MG63 (cell line): ENCODE measurements around the gene MAP2K1. TPM values are rescaled to one million over a fixed set of nuclear protein-coding genes. Genes with fewer than 3 reads are reported as not detected.
"Not testable (repeated sequence)": the region's sequence is repeated elsewhere in the genome, so short reads cannot be mapped to it uniquely, and the experiment has no call there.

Source experiments
- DNase-seq: peaks from one replicate; pipeline ENCODE4 v3.0.0-alpha.2; 2020
- H3K27me3 ChIP-seq: fragments of 250-450 bp; sonication (Bioruptor Pico); 2 replicates; pipeline ENCODE4 v1.5.1; 2020; ENCODE audit warnings: mild to moderate bottlenecking, moderate library complexity
- H3K36me3 ChIP-seq: fragments of 250-450 bp; sonication (Bioruptor Pico); 2 replicates; pipeline ENCODE4 v1.5.1; 2020; ENCODE audit warnings: mild to moderate bottlenecking, moderate library complexity
- H3K4me3 ChIP-seq: fragments of 250-450 bp; sonication (Bioruptor Pico); 2 replicates; pipeline ENCODE4 v1.5.1; 2020; ENCODE audit warnings: mild to moderate bottlenecking, moderate library complexity
- H3K9me3 ChIP-seq: fragments of 250-450 bp; sonication (Bioruptor Pico); 2 replicates; pipeline ENCODE4 v1.5.1; 2020; ENCODE audit warnings: mild to moderate bottlenecking, moderate library complexity
- total RNA-seq: library from RNA; depleted of rRNA; stranded (reverse); fragments of >200 nt; shearing (Covaris generic); gene quantifications from 2 replicates; pipeline ENCODE4 v1.2.3, GENCODE V29; 2014; ENCODE audit warnings: low replicate concordance; rRNA removed

The MAP2K1 gene
- 14.4 and 20.0 TPM in 2 replicates for total RNA-seq

DNA sequence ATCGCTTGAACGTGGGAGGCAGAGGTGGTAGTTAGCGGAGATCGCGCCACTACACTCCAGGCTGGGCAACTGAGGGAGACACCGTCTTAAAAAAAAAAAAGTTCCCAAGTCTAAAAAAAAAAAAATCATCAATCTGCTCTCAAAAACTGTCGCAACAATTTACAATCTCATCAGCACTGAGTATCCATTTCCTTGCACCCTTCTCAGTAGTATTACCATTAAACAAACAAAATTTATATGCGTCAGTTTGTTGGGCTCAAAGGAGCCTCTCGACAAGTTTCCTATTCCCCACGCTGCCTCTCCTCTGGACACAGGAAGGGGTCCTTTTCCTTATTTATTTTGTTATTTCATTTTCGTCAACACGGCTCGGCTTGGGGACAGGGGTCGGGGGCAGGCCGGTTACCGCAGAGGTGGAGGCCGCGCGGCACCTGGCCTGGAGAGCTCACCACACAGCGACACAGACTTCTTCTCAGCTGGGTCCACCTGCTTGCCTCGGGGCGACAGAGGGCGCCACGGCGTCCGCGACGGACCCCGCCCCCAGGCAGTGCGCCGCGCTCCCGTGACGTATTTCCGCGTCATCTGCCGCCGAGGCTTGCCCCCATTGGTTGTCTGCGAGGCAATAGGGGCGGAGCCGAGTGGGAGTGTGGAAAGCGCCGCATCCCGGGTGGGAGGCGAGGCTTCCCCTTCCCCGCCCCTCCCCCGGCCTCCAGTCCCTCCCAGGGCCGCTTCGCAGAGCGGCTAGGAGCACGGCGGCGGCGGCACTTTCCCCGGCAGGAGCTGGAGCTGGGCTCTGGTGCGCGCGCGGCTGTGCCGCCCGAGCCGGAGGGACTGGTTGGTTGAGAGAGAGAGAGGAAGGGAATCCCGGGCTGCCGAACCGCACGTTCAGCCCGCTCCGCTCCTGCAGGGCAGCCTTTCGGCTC lies at the start of gene MAP2K1:
Gene MAP2K1, plus strand, starts transcription at position 709 of the 920 bp plus-strand sequence. CDS start 436 bp downstream, outside the sequence.
- H3K27me3 ChIP-seq: no peaks in the 10 kb centered on the region
- H3K4me3 ChIP-seq: peak within 1 kb of the TSS; percentile 67
- no peaks in the 10 kb centered on the region for H3K9me3 ChIP-seq
- DNase-seq: peak; percentile 98
- H3K36me3 ChIP-seq: peaks cover 28% of the 10 kb centered on the region

GRCh38 chr15:66348530-66348929 lies 38.2 kb upstream of the MAP2K1 start:
- not testable (repeated sequence) for H3K4me3 ChIP-seq, DNase-seq, H3K9me3 ChIP-seq, H3K27me3 ChIP-seq
- H3K36me3 ChIP-seq: peaks cover 49% of the 10 kb centered on the region

DNA sequence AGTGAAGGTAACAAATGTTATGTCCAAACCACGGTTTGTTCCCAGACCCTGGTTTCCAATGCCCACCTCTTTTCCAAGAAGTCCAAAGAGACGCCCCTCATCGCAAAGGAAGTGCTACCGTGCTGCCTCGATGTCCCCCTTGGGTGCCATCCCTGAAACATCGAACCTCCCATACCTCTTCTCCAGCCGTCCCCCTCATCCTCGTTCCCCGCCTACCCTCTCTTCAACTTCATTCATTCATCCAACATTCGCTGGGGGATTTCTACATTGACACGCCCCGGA lies 30.7 kb upstream of the MAP2K1 start:
- DNase-seq: no peak
- H3K9me3 ChIP-seq: no peaks in the 10 kb centered on the region

GRCh38 chr15:66356359-66357236 lies 30.1 kb upstream of the MAP2K1 start, which contains the start of gene TIPIN:
TSS of gene TIPIN (minus strand) at chr15:66356685. CDS start at chr15:66352947, 3,738 bp downstream.
- Histone ChIP-seq H3K36me3 (peaks cover 8% of the 10 kb centered on the region), H3K27me3 (no peaks in the 10 kb centered on the region), H3K9me3 (no peaks in the 10 kb centered on the region), H3K4me3 (peak within 1 kb of the TSS; percentile 98)
- DNase-seq: peak; percentile 96

More for the DNA sequence above, 30.7 kb upstream of the MAP2K1 start:
- peak overlapping the region; percentile 98 for H3K4me3 ChIP-seq
- peaks cover 11% of the 10 kb centered on the region for H3K36me3 ChIP-seq
- no peaks in the 10 kb centered on the region for H3K27me3 ChIP-seq

DNA sequence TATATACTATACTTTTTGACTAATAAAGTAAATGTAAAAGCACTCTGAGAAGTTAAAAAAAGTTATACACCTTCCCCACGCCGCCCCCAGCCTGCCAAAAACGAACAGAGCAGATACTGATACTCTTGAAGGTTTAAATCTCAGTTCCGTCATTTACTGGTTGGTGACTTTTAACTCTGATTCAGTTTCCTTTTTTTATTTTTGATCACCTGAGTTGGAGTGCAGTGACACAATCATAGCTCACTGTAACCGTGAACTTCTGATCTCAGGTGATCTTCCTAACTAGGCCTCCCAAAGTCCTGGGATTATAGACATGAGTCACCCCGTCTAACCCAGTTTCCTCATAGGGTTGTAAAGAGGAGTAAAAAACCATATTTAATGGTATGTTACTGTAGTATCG lies 27.0 kb upstream of the MAP2K1 start:
- Histone ChIP-seq H3K27me3 (no peaks in the 10 kb centered on the region), H3K9me3 (no peaks in the 10 kb centered on the region), H3K36me3 (no peaks in the 10 kb centered on the region), H3K4me3 (no peak overlapping the region)
- DNase-seq: no peak

DNA sequence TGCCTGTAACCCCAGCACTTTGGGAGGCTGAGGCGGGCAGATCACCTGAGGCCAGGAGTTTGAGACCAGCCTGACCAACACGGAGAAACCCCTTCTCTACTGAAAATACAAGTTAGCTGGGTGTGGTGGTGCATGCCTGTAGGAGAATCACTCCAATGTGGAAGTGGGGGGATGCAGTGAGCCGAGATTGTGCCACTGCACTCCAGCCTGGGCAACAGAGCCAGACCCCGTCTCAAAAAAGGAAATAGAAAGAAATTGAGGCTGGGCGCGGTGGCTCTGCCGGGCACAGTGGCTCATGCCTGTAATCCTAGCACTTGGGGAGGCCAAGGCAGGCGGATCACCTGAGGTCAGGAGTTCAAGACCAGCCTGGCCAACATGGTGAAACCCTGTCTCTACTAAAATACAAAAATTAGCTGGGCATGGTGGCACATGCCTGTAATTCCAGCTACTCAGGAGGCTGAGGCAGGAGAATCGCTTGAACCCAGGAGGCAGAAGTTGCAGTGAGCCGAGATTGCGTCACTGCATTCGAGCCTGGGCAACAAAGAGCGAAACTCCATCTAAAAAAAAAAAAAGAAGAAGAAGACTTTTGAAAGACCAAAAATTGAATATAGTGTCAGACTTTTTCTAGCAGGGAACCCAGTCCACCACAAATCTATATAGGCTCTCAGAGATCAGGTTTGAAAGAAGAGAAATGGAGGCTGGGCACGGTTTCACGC lies 24.8 kb upstream of the MAP2K1 start:
- DNase-seq, H3K36me3 ChIP-seq, H3K4me3 ChIP-seq, H3K27me3 ChIP-seq, H3K9me3 ChIP-seq: not testable (repeated sequence)

GRCh38 chr15:66362776-66363175 lies 23.9 kb upstream of the MAP2K1 start:
- Histone ChIP-seq H3K27me3 (no peaks in the 10 kb centered on the region), H3K9me3 (no peaks in the 10 kb centered on the region)
- no peak for DNase-seq

DNA sequence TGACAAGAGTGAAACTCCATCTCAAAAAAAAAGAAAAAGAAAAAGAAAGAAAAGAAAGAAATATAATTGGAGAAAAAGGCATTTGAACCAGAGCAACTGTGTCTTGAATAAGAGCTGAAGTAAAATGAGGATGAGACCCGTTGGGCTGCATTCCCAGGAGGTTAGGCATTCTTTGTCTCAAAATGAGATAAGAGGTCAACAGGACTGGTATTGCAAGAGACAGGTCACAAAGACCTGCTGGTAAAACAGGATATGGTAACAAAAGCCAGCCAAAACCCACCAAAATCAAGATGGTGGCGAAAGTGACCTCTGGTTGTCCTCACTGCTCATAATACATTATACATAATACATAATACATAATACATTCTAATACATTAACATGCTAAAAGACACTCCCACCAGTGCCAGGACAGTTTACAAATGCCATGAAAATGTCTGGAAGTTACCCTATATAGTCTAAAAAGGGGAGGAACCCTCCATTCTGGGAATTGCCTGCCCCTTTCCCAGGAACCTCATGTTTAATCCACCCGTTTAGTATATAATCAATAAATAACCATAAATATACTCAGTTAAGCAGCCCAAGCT lies 21.7 kb upstream of the MAP2K1 start:
- no peak overlapping the region for H3K4me3 ChIP-seq
- H3K9me3 ChIP-seq: no peaks in the 10 kb centered on the region
- no peak for DNase-seq
- no peaks in the 10 kb centered on the region for H3K27me3 ChIP-seq
- no peaks in the 10 kb centered on the region for H3K36me3 ChIP-seq

More at GRCh38 chr15:66362776-66363175, 23.9 kb upstream of the MAP2K1 start:
- no peaks in the 10 kb centered on the region for H3K36me3 ChIP-seq
- no peak overlapping the region for H3K4me3 ChIP-seq

GRCh38 chr15:66369773-66370651 lies 16.7 kb upstream of the MAP2K1 start:
- no peaks in the 10 kb centered on the region for H3K27me3 ChIP-seq
- no peaks in the 10 kb centered on the region for H3K36me3 ChIP-seq
- peaks cover 8% of the 10 kb centered on the region for H3K9me3 ChIP-seq
- DNase-seq: no peak
- peak overlapping the region; percentile 20 for H3K4me3 ChIP-seq

GRCh38 chr15:66374179-66374578 lies 12.5 kb upstream of the MAP2K1 start:
- peaks cover 8% of the 10 kb centered on the region for H3K9me3 ChIP-seq
- no peaks in the 10 kb centered on the region for H3K27me3 ChIP-seq
- no peak for DNase-seq
- no peak overlapping the region for H3K4me3 ChIP-seq
- no peaks in the 10 kb centered on the region for H3K36me3 ChIP-seq

- H3K27me3 ChIP-seq: no peaks in the 10 kb centered on the region
- DNase-seq: no peak
- H3K4me3 ChIP-seq: no peak overlapping the region
- H3K36me3 ChIP-seq: peaks cover 3% of the 10 kb centered on the region; the same call in 1 of the 2 replicates
- H3K9me3 ChIP-seq: peaks cover 6% of the 10 kb centered on the region
These were observed 7.8 kb upstream of the MAP2K1 start for GRCh38 chr15:66378814-66379430.

DNA sequence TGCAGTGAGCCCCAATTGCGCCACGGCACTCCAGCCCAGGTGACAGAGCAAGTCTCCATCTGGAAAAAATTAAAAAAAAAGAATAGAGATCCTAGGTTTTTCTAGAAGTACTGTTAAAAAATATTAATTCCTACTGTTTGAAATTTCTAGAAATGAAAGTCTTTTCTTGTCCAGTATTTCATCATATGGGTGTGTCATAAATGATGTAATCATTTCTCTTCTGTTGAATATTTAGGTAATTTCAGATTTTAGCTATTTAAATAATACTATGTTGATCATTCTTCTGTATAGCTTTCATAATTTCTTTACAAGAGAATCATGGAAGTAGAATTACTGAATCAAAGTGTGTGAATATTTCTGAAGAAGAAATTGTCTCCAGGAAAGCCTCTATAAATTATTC lies 5.3 kb upstream of the MAP2K1 start:
- not testable (repeated sequence) for H3K9me3 ChIP-seq, H3K36me3 ChIP-seq

GRCh38 chr15:66387163-66388042 lies 691 bp downstream of the MAP2K1 start:
- Histone ChIP-seq H3K9me3 (no peaks in the 10 kb centered on the region), H3K4me3 (peak overlapping the region; percentile 67), H3K27me3 (no peaks in the 10 kb centered on the region), H3K36me3 (peaks cover 33% of the 10 kb centered on the region)
- DNase-seq: peak; percentile 85

More for the DNA sequence above, 5.3 kb upstream of the MAP2K1 start:
- H3K27me3 ChIP-seq, H3K4me3 ChIP-seq, DNase-seq: not testable (repeated sequence)

GRCh38 chr15:66388043-66388363 lies 1.3 kb downstream of the MAP2K1 start:
- Histone ChIP-seq H3K4me3 (peak overlapping the region; percentile 67), H3K36me3 (peaks cover 33% of the 10 kb centered on the region), H3K27me3 (no peaks in the 10 kb centered on the region), H3K9me3 (no peaks in the 10 kb centered on the region)
- DNase-seq: no peak
